Left renal pelvis (tissue), 4 donors: ENCODE measurements around the gene BRSK2. TPM values are rescaled to one million over a fixed set of nuclear protein-coding genes. Genes with fewer than 3 reads are reported as not detected.
"Not testable (repeated sequence)": the region's sequence is repeated elsewhere in the genome, so short reads cannot be mapped to it uniquely, and the experiment has no call there.

Source experiments
- DNase-seq, 4 donors: peaks; one replicate each; pipeline ENCODE4 v3.0.0-alpha.2; 2013; ENCODE audit warnings: low read depth in 4 of 4, low spot score in 3 of 4
- polyA plus RNA-seq, 4 donors: library from polyadenylated mRNA; unstranded; fragments of 120-200 nt; gene quantifications; one replicate each; pipeline ENCODE4 v1.2.1, GENCODE V29; 2013; ENCODE audit not compliant: insufficient read length in 4 of 4

BRSK2 gene
- polyA plus RNA-seq, 4 donors: 0.64 to 1.1 (median 0.89) TPM

GRCh38 chr11:1353383-1354124 lies 36.2 kb upstream of the BRSK2 start:
- DNase-seq: no peak

DNA sequence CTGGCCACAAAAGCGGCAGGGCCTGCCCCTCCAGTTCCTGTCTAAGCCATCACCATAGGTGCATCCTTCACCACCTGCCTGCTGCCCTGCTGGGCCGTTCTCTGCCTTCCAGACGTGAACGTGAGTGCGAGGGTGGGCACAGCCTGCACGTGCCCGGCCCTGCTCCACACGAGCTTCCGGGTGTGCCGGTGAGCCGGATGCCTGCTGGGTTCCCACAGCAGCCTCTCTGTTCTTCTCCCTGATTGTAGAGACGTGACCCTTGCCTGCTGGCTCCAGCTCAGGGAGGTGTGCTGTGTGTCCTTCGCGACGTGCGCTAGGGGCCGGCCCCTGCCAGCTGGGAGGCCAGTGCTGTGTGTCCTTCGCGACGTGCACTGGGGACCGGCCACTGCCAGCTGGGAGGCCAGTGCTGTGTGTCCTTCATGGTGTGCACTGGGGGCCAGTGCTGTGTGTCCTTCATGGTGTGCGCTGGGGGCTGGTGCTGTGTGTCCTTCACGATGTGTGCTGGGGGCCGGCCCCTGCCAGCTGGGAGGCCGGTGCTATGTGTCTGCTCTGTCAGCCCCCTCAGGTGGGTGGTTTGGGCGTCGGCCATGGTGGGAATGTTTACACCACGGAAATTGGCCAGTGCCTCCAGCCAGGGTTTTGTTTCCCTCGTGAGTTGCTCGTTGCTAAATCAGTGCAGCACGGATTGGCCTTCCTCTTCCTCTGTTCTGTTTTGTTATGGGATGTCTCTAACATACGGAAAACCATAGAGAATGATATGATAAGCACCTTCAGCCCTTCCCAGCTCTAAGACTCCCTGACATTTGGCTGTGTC lies 35.4 kb upstream of the BRSK2 start:
- DNase-seq: no peak

DNA sequence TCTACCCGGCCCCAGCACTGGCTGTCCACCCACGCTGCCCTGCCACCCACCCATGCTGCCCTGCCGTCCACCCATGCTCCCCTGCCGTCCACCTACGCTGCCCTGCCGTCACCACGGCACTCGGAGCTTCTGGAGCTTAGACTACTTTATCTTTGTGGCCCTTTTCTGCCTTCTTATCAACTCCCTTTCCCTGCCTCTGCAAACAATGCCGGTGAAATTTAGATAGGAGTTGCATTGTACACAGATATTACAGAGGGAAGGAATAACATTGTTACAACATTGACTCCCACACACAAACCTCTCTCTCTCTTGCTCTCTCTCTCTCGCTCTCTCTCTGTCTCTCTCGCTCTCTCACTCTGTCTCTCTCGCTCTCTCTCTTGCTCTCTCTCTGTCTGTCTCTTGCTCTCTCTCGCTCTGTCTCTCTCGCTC lies 33.7 kb upstream of the BRSK2 start:
- no peak for DNase-seq

GRCh38 chr11:1356478-1356960 lies 33.2 kb upstream of the BRSK2 start:
- DNase-seq: no peak

GRCh38 chr11:1358286-1358685 lies 31.4 kb upstream of the BRSK2 start:
- no peak for DNase-seq

GRCh38 chr11:1358931-1359330 lies 30.8 kb upstream of the BRSK2 start:
- not testable (repeated sequence) for DNase-seq

DNA sequence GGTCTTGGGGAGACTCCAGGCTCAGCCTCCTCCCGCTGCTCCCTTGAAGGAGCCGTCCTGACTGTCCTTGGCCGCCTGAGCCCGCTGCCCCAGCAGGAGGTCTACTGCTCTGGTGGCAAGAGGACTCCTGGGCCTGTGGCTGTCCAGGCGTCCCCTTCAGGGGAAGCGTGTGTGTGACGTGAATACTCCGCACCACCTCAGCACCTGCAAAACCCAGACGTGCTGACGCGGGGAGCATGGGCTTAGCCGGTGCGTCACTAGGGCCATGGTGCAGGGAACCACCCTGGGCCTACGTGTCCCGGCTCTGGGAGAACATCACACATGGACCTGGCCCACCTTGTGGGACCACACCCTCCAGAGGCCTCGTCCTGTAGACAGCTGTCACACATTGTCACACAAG lies 30.2 kb upstream of the BRSK2 start:
- no peak for DNase-seq

- DNase-seq: no peak
These were observed 29.4 kb upstream of the BRSK2 start for GRCh38 chr11:1360181-1360834.

DNA sequence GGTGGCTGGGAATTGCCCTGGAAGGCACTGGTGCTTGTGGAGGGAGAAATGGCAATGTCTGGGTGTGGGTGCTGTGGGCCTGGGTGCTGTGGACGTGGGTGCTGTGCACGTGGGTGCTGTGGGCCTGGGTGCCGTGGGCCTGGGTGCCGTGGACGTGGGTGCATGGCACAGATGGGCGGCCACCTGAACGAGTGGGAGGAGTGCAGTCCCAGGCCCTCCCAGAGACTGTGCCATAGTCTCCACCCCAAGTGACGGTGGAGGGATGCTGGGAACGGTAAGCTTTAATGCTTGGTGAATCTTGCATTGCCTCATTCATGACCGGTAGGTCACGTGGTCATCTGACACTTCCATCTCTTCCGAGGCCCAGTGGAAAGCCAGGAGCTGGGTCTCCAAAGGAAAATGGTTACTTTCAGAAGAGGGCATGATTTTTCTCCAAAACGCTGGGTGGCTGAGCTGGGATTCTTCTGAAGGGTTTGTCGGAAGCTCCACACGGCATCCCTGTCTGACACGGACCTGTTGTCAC lies 28.8 kb upstream of the BRSK2 start:
- no peak for DNase-seq

GRCh38 chr11:1361882-1362281 lies 27.9 kb upstream of the BRSK2 start:
- no peak for DNase-seq

GRCh38 chr11:1367721-1368120 lies 22.0 kb upstream of the BRSK2 start:
- DNase-seq: no peak

GRCh38 chr11:1368216-1368615 lies 21.5 kb upstream of the BRSK2 start:
- no peak for DNase-seq

DNA sequence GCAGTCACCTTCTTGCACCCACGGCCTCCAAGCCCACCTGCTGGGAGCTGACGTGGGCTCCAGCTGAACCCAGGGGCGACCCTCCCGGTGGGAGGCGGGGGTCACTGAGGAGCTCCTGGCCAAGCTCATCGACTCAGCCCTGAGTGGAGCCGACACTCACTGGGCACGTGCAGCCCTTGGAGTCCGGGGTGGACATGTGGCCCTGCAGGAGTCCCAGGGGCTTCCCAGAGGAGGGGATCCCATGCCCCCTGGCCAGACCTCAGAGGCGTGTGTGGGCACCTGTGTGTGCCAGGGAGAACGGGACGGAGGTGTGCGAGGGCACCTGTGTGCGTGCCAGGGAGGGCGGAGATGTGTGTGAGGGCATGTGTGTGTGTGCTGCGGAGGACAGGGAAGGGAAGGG lies 20.8 kb upstream of the BRSK2 start:
- no peak for DNase-seq

DNA sequence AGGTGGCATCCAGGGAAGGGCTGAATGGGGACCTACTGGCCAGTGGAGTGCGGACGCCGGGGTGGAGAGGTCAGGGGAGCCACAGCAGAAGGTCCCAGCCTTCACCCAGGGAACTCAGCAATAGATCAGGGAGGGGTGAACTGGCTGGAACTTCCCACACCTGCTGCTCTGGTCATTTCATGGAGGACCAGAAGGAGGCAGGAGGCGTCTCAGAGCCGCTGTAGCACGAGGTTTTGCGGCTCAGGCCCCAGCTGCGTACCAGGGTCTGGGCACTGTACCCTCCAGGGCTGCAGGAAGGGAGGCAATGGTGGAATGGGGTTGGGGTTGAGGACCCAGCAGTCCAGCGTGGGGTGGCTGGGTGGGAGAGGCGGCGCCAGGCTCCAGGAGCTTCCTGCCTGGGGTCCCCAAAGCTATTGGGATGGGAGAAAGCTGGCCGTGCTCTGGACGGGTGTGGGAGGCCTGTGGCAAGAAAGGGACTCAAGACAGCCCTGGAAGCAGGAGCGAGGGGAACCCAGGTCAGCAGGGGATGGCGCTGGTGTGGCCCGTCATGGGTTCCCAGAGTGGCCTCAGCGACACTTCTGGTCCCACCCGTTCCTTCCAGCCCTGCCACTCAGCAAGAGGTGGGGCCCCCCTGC lies 20.2 kb upstream of the BRSK2 start:
- no peak for DNase-seq

- DNase-seq: no peak
These were observed 19.3 kb upstream of the BRSK2 start for GRCh38 chr11:1370186-1371025.

DNA sequence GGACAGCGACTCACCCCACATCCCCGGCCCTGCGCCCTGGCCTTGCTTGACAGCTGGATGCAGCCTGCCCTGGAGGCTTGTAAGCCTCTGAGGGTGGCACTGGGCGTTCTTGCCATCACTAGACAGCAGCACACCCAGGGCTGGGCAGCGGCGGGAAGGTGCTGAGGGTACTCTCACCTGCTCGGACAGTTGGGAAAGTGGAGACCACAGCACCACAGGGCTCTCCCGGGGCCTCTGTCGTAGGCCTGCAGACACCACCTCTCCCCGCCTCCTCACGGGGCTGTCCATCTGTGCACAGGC lies 18.8 kb upstream of the BRSK2 start:
- DNase-seq: no peak

GRCh38 chr11:1371377-1371776 lies 18.4 kb upstream of the BRSK2 start:
- no peak for DNase-seq

DNA sequence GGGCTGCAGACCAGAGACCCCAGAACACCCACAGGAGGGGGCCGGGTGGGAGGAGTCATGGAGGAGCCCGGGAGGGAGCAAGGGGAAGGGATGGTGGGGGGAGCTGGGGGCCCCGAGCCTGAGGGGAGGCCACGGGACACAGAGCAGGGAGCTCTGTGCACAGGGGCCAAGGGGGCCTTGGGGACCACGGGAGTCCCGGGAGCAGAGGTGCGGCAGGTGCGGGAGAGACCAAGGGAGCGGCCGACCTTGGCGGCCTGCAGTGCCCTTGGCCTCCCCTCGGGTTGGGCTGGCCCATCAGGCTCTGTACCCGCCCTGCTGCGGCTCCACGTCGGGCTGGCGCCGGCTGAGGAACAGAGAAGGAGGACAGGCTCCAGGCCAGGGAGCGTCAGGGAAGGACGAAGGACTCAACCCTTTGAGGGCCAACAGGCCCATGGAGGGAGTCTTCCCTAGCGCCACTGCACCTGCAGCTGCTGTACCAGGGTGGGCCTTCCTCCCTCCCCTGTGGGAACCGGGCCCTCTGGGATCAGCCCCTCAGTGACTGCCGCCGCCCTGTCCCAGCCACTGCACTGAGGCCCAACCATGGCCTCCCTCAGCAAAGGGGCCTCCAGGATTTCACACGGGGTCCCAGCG lies 17.8 kb upstream of the BRSK2 start:
- DNase-seq: no peak

DNA sequence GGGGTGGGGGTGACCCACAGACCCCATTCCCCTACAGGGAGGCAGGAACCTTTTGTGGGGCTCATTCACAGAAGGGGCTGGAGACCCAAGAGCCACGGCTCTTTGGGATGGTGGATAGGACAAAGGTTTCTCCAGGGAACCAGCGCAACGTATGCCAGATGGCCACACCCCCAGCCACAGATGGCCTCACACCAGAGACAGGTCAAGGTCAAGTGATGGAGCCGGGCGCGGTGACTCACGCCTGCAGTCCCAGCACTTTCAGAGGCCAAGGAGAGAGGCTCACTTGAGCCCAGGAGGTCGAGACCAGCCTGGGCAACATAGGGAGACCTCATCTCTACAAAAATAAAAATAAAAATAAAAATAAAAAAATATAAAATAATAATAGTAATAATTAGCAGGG lies 17.1 kb upstream of the BRSK2 start:
- no peak for DNase-seq
